ENCODE data around the gene CRTC2. TPM values are rescaled to one million over a fixed set of nuclear protein-coding genes. Genes with fewer than 3 reads are reported as not detected.

The CRTC2 gene
- total and polyA plus RNA-seq, 9 of the 15 experiments (the other 6 are each of a cell fraction or from before 2014, with no cell fraction given) = 2.7 to 26.4 (median 10.2) TPM

GRCh38 chr1:153922076-153922971 is 36.1 kb downstream of the CRTC2 start (continued):
- no peak for TF ChIP-seq CUX1 (CRISPR knock-in tag; IDR thresholded peaks at IDR 0.05)
- TF ChIP-seq ZNF639 (CRISPR knock-in tag; conservative IDR thresholded peaks at IDR 0.05 in 1 of 2, IDR thresholded peaks at IDR 0.05 in 1 of 2) = peak in 1 of 2 experiments; percentile 98; a peak in 2 of 4 replicates
- TF ChIP-seq ETS1 (conservative IDR thresholded peaks at IDR 0.05; ENCODE audit: control insufficient read depth, low read depth, low read length) = peak; percentile 25; the same call in 1 of the 2 replicates
- TF ChIP-seq ZNF507 (tag; conservative IDR thresholded peaks at IDR 0.05) = no peak
- TF ChIP-seq ZNF3 (CRISPR knock-in tag; IDR thresholded peaks at IDR 0.05) = no peak
- no peak for TF ChIP-seq FOXO4 (CRISPR knock-in tag; IDR thresholded peaks at IDR 0.05)
- no peak for TF ChIP-seq SP1 (CRISPR knock-in tag; IDR thresholded peaks at IDR 0.05)
- TF ChIP-seq CGGBP1 (CRISPR knock-in tag; IDR thresholded peaks at IDR 0.05) = no peak
- no peak for TF ChIP-seq PHF21A (IDR thresholded peaks at IDR 0.05; ENCODE audit: borderline replicate concordance, low read depth)
- no peak for TF ChIP-seq POLR3A (IDR thresholded peaks at IDR 0.05; ENCODE audit: borderline replicate concordance, extremely low read depth, insufficient read depth, insufficient read length)
- no peak for TF ChIP-seq MBD1 (CRISPR knock-in tag; IDR thresholded peaks at IDR 0.05)
- TF ChIP-seq MYNN (IDR thresholded peaks at IDR 0.05) = 0 out of 2 replicates have a peak, but pooled peaks have one; percentile 48
- no peak for TF ChIP-seq MYNN (CRISPR knock-in tag; IDR thresholded peaks at IDR 0.05)
- no peak for TF ChIP-seq SRSF7 (optimal IDR thresholded peaks at IDR 0.05; ENCODE audit: low read depth, low read length)

All from K562 (cell line).